Ovary (tissue), 3 donors: ENCODE data around the gene MAST1.

Experiments
- EP300 ChIP-seq: sonication (generic); formaldehyde crosslinking; IDR thresholded peaks from one replicate; pipeline ENCODE4 v1.6.1; 2017; ENCODE audit warnings: antibody characterized with exemption
- TF ChIP-seq, protein P1 (sequence below), 3 donors: fragments of 450-650 bp in 2 of 3; fragments of 200-600 bp in 1 of 3; IDR thresholded peaks; one replicate each; pipeline versions ENCODE4 v1.5.1 to v1.8.0; 2016 to 2022; ENCODE audit warnings: antibody characterized with exemption in 3 of 3, mild to moderate bottlenecking in 1 of 3
- donor health status: DM: no; HTN: no; CAD: no.

DNA sequence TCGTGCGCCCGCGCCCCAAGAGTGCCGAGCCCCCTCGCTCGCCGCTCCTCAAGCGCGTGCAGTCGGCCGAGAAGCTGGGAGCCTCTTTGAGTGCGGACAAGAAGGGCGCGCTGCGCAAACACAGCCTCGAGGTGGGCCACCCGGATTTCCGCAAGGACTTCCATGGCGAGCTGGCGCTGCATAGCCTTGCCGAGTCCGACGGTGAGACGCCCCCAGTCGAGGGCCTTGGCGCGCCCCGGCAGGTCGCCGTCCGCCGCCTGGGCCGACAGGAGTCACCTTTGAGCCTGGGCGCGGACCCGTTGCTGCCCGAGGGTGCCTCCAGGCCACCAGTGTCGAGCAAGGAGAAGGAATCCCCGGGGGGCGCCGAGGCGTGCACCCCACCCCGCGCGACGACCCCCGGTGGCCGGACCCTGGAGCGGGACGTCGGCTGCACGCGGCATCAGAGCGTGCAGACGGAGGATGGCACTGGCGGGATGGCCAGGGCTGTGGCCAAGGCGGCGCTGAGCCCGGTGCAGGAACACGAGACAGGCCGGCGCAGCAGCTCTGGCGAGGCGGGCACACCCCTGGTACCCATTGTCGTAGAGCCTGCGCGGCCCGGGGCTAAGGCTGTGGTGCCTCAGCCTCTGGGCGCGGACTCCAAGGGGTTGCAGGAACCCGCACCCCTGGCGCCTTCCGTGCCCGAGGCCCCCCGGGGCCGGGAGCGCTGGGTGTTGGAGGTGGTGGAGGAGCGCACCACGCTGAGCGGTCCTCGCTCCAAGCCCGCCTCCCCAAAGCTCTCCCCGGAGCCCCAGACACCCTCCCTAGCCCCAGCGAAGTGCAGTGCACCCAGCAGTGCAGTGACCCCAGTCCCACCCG is 35.8 kb downstream of the MAST1 start:
- TF ChIP-seq, protein P1, sequence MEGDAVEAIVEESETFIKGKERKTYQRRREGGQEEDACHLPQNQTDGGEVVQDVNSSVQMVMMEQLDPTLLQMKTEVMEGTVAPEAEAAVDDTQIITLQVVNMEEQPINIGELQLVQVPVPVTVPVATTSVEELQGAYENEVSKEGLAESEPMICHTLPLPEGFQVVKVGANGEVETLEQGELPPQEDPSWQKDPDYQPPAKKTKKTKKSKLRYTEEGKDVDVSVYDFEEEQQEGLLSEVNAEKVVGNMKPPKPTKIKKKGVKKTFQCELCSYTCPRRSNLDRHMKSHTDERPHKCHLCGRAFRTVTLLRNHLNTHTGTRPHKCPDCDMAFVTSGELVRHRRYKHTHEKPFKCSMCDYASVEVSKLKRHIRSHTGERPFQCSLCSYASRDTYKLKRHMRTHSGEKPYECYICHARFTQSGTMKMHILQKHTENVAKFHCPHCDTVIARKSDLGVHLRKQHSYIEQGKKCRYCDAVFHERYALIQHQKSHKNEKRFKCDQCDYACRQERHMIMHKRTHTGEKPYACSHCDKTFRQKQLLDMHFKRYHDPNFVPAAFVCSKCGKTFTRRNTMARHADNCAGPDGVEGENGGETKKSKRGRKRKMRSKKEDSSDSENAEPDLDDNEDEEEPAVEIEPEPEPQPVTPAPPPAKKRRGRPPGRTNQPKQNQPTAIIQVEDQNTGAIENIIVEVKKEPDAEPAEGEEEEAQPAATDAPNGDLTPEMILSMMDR (IDR thresholded peaks at IDR 0.05), result no peak
- no peak for TF ChIP-seq EP300
